Islet precursor cell (in vitro differentiated cells): ENCODE measurements around the gene DMRTA2.

Source experiments
- DNase-seq: peaks from one replicate; pipeline ENCODE4 v3.0.0-alpha.2; 2018

Gene DMRTA2

DNA sequence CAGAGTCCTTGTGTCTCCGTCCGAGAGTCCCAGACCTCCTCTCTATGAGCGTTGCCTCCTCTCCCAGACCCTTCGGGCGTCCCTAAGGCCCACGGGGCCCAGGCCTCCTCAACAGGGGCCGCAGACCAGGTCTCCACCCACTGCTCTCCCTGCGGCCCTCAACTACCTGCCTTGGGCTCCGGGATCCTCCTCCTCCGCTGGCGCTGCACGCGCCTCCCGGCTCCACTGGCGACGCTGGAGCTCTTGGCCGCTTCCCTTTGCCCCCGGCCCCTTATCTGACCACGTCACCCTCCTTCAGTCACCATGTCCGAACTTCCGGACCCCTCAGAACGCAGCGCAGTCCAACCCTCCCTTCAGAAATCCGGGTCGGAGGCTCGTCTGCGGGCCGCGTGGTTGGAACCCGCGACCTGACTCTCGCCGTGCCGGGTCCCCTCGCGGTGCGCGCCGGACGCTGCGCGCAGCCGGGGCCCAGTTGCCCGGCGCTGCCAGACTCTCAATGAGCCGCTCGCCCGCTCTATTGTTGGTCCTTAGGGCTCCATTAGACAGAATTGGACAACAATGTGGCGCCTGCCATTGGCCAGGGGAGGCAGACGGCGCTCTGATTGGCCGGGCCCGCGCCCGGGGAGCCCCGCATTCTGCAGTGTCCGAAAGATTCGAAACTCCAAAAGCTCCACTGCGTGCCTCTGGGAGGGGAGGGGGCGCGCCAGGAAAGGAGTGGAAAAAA is at the start of gene DMRTA2:
Gene DMRTA2 (minus strand): TSS at position 498 of the 724 bp plus-strand sequence. CDS start 1,907 bp downstream, outside the sequence.
- peak; percentile 86 for DNase-seq

DNA sequence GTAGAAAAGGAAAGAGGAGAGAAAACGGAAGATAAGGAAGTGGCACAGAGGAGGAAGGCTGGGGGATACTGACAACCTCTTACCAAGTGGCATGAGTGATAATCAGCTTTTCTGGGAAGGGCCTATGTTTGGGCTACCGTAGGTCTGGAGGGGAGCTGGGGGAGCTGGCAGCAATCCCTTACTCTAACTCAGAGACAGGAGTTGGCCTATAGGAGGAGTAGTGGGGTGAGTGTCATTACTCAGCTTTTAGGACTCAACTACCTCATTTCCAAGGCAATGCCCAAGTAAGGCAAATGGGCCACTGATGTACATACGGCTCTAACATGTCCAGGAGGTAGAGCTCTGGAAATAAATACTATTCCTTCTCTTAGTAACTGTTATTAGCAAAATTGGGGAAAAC is 48.7 kb upstream of the DMRTA2 start:
- DNase-seq: no peak

DNA sequence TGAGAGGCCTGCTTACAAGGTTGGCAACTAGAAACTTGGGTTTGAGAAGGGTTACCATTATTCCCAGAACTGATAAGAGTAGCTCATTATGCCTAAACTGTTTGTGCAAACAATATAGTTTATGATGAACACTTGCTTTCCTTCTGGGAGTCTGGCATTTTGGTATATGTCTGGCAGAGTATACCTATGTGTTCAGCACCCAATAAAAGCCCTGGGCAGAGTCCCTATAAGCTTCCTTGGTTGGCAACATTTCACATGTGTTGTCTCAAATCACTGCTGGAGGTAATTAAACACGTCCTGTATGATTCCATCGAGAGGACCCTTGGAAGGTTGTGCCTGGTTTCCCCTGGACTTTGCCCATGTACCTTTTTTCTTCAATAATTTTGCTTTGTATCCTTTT is 39.7 kb upstream of the DMRTA2 start:
- no peak for DNase-seq

DNA sequence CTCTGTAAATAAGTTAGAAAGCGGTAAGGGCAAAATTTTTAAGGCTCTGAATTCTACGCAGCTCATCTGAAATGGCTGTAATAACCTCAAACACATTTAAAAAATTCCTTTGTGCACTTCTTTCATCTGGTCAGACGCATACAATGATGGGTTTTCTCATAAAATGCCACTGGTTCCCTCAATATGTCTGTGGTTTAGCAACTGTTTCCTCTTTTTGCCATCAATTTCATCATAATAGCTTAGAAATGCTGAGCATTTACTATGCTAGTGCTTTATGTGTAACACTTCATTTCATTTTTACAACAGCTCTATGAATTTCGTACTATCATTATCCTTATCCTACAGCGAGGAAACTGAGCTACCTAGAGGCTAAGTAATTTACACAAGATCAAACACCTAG is 35.3 kb upstream of the DMRTA2 start:
- DNase-seq: no peak

DNA sequence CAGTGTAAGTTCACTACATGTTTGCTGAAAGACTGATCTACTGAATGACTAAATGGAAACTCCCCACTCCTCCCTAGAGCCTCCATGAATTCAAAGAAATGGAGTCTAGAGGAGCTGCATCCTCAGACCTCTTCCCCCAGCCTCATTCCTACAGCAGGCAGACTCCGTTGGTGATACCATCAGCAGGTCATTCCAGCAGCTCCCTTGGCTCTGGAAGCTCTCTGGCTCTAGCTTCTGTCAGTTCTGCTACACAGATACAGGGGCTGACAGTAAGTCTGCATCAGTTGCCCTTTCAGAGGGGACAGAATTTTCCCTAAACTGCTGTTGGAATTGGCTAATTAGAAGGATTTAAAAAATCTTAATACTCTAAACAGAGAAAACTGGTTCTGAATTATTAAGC is 31.7 kb upstream of the DMRTA2 start:
- no peak for DNase-seq

DNA sequence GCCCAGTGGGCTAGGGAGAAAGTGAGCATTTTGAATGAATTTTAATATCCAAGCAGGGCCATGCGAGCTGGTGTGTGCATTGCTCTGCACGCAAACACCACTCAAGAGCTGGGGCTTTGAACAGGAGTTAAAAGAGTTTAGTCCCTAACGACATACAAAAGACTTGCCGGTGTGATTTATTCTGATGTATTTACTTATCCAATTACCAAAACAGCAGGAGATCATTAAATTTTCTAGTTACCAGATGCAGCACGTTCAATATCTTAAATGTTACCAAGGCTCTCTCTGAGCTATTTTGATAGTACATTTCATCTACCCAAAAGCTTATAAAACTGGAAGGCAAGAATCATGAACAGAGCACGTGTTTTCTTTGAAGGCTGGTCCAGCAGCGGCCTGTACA is 30.0 kb upstream of the DMRTA2 start:
- no peak for DNase-seq

DNA sequence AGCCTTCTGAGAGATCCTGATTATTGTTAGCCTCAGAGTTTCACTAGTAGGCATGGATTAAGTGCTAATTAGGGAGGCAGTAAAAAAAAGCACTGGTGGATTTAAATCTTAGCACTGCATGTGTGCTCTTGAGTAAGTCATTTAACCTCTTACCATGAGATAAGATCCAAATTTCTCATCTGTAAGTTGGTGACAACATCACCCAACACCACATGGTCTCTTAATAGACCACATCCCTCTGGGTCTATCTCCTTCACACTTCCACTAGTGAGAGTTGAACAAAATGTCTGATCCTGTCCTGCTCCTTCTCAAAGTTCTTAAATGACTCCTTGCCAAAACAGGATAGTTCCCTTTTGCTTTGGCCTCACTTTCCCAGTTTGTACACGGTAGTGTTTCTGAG is 29.5 kb upstream of the DMRTA2 start:
- no peak for DNase-seq

DNA sequence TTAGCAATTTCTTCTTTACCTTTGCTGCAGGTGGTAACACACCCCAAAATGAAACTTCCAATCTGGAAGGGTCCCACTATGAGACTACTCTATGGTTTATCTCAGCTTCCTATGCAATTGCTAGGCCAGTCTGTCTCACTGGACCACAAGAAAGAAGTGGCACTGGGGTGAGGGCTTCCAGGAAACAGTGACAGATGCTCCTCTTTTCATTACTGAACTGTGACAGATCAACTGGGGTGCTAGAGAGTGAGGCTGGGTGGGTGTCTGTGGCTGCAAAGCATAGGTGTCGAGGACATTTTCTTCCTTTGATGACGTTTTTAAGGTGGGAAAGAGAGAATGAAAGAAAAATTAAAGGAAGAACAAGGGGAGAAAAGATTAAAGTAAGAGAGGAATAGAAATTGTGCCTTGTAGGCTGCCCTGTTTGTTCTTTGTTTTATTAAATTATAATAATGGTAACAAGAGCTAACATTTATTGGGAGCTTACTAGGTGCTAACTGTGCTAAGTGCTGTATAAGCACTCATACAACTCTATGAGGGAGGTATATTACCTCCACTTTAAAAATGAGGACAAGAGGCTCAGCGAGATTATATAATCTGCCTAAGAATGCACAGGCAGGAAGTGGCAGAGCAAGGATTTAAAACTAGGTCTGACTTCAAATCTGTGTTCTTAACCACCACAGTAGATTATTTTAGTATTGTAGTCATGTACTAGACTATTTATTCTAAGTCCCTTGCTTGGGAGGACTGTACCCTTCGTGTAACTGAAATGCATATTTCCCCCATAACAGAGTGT is 27.8 kb upstream of the DMRTA2 start:
- no peak for DNase-seq

DNA sequence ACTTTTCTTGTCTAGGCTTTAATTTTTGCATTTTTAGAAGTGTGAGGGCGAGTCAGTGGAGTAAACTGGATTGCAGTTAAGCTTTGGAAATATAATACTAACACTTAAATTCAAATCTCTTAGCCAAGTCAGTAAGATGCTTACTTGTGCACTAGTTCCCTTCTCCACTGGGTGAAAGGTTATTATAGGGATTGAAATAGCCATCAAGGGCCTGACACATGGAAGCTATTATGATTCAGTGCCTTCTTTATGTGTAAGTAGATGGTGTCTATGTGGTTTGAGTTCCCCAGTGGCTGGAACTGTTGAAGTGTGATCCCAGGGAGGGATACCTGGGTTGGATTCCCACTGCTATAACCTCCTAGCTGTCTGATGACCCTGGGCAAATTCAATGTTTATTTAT is 24.7 kb upstream of the DMRTA2 start:
- no peak for DNase-seq

DNA sequence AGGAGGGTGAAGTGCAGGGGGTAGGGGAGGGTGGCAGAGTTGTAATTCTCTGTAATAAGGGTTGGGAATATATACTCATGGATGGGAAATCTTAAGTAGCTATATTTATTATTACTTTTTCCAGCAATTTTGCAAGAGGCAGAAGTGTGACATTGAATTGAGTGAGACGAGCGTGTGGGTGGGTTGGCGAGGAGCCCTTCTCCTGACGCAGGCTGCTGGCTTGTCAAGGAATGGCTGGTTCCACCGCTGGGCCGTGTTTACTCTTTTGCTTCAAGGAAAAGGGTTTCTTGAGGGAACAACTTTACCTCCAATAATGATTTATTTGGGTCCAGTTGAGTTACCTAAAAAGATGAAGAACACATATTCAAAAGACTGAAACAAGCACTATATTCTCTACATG is 17.9 kb upstream of the DMRTA2 start:
- peak; percentile 8 for DNase-seq

DNA sequence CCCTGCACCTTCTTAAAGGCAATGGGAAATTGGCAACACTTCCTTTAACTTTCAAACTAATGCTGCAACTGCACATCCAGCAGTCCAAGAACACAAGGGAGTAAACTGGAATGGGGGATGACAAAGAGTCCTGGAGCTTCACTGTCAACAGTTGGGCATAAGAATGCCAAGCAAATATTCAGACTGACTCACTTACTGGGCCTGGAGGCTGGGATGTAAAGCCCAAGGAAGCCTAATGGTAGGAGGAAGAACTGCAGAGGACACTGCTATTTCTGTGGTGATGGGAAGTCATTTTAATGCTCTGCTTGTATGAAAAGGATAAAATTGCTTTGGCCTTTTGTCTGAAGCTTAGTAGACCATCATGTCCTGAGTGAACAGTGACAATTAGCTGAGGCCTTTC is 15.7 kb upstream of the DMRTA2 start:
- DNase-seq: peak; percentile 50

DNA sequence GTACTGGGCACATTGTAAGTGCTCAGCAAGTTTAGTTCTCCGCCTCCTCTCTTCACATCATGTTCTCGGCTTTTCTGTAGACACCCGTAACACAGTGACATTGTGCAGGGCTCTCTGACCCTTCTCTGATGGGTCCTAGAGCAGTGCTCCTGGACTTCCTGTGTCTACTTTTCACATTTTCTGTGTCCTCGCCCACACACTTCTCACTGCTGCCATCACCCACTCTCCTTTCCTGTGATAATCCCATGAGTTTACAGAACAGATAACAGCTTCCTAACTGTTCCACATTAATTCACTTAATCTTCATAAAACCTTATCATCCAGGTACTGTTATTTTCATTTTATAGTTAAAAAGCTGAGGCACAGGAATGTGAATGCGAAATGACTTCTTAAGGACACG is 13.2 kb upstream of the DMRTA2 start:
- peak; percentile 6 for DNase-seq

DNA sequence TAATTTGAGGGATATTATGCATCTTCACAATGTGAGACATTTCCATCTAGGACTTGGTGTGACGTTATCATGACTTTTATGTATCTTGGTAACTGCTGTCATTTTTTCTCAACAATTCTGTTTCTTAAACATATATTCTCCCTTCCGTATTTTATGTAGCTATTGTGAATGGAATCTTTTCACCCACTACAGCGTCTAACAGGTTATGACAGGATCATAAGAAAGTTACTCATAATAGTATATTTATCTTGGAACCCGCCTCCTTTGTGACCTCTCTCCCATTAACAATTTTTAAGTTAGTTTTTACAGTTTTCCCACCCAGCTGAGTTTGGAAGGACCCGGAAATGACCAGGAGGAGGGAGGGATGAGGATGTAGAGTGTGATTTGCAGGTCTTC is 6.8 kb upstream of the DMRTA2 start:
- no peak for DNase-seq

DNA sequence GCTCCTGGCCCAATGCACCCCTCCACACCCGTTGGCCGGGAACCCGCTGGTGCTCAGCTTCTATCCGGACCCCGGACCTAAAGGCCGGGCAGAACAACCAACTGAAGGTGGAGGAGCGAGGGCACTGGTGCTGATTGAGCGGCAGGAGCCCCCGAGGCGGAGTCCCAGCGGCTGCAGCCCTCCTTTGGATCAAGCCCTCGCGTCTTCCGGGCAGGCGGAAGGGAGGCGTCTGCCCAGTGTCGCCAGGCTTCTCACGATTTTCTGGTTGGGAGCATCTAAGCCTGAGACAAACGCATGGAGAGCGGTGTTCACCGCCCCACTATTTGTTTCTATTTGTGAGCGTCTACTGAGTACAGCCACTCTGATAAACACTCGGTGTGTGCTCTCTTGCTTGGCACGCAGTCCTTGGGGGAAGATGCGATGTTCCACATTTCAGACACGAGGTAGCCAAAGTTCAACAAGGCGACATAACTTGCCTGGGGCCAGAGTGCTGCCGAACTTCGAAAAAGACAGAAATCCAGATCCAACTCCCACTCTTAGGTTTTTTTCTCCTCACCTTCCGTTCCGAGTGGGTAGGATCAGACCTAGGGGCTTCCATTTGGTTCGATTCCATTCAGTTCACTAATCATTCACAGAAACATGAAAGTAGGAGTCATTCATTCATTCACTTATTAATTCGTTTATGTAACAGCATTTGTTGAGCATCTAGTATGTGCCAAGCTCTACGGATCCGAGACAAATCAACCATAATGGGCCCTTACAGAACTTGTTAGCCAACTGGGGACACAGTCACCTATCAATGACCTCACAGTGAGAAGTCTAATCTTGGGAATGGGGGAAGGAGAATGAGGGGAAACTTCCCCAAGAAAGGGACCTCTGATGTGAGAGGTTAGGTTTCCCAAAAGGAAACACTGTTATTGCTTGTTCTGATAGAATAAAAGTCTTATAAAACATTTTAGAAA is 4.9 kb upstream of the DMRTA2 start:
- no peak for DNase-seq

DNA sequence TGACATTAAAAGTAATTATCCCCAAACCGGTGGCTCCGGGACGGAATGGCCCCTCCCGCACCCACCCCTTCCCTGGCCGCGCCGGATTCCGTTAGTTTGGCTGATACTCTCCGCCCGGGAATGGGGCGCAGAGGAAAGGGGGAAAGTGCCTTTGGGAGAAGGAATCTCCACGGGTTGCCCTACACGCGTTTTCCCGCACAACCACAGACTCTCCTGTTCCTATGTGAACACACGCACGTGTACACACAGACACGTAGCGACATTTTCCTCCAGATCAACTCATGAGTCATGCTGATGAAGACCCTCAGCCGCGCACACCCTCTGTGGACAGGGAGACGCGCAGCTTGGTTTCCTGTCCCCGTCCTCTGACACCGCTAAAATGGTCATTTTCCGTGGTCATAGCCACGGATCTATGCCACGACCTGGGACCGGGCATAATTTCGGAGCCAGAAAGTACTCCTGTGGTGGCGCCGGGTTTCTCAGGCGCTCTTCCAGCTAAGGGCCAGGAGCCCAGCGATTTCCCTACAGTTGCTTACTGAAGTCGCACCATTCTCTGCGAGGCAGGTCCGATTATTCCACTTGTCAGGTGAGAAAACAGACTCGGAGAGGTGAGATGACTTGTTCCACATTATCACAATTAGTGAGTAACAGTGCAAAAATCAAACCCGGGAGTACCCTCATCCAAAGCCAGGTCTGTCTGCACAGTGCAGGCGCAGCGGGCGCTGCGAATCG is 4.0 kb upstream of the DMRTA2 start:
- no peak for DNase-seq

DNA sequence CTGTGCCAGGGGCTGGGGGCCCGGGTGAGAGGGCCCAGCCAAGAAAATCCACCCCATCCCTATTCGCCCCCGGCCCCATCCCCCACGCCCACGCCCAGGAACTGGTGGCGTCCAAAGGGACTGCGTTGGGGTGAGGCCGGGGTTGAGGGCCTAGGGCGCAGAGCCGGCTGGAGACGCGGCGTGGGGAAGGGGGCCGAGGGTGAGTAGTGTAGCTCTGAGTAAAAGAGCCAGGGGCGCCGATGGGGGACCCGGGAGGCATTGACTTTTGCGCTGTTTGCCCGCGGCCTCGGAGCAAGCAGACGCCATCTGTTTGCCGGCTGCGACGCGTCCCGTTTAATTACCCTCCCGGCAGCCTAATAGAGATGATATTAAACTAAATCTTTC is 3.5 kb upstream of the DMRTA2 start:
- DNase-seq: no peak

DNA sequence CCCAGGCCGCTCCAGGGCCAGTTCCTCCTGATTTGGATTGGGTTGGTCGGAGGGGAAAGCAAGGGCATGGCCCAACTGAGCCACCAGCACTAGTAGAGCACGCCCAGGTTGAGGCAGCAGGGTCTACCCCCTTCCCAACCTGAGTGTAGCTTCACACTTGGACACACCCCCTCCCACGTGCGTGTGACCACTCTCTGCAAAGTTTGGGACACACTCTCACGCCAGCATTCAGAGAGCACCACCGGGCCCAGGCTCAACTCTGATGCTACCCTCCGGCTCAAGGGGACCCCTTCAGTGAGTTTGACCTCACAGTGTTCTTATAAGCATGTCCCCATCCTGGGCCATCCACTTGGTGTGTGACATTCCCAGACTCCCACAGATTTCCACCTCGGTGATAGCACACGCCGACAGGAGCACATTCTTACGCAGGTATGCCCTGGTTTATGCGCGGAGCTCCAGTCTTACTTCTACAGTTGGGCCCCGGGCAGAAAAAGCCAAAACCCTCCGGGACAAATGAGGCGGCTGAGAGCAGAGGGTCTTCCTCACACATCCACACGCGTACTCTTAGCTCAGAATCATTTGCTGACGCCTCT is 3.0 kb upstream of the DMRTA2 start:
- DNase-seq: no peak

DNA sequence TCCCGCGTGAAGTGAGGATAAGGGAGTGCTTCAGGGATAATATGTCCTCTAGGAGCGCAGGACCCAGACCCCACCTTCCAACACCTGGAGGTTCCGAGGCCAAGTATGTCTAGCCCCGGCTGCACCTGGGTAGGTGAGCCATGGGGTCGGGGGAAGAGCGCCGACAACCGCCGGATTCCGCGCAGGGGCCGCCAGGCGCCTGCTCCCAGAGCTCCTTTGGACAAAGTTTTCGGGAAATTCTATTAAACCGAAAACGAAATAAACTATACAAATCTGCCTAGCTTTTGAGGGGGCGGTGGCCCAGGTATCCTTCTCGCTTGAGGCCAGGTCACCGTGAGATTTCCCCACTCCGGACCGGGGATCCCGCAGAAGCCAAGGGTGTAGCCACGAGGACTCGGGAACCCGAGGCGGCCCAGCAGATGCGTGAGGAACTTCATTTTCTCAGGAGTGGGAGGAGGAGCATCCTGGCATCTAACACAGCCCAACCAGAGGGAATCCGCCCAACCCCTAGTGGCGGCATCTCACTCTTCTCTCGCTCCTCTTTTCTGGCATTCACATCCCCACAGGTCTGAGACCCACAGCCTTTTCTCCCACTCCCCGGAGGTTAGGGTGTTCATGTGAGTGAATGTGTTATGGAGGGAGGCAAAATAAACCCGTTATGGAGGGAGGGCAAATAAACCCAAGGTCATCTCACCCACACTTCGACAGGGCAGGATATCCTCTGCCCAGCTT is 2.3 kb upstream of the DMRTA2 start:
- DNase-seq: peak; percentile 69

DNA sequence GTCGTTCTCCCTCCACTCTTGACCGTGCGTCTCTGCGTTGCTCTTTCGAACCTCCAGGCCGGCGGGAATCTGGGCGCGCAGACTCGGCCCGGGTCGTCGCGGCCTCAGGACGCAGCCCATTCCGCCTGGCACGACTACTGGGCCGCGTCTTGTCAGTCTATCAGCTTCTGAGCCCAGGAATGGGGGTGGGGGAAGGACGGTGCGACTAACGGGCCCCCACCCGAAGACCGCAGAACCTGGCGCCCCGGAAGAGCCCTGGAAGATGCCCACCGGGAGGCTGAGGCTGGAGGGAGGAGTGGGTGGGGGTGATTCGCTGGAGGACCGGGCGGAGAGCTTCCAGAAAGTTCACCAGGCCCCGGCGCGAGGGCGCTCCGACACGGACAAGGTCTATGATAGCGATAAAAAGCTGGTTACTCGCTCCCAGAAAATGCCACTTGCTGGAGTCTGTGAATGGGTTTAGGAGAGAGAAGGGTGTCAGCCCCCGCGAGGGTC is 1.7 kb upstream of the DMRTA2 start:
- no peak for DNase-seq

DNA sequence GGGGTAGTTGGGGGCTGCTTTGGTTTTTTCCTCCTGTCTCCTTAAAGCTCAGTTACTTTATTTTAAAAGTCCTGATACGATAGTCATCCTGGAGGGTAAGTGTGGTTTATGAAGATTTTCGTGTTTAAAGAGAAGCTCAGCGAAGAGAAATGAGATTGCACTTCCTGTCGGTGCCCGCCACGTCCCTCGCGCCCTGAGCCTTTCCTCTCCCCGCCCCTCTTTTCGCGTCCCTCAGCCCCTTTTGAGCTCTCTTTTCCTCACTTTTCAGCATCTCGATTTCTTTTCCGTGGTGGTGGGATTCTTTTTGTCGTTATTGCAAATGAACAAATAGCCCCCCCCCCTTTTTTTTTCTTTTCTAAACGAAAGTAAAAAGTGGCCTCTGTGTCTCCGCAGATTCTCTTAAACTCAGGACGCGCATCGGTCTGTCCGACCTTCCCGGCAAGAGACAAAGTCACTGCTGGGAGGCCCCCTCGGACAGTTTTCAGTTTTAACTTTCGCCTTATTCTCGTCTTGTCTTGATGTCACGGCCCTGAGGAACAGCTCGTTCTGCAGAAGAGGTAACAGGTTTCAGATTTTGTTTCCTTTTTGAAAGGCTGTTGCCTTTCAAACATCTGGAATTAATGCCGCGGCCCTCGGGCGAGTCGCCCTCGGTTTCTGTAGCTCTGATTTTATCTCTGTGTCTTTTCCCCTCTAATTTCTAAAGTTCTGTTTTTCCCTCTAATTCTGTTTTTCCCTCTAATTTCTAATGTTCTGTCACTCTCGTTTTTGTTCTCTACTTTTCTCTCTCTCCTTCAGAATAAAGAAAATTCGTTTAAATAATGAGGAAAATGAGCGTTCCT is 1.0 kb upstream of the DMRTA2 start:
- DNase-seq: no peak

DNA sequence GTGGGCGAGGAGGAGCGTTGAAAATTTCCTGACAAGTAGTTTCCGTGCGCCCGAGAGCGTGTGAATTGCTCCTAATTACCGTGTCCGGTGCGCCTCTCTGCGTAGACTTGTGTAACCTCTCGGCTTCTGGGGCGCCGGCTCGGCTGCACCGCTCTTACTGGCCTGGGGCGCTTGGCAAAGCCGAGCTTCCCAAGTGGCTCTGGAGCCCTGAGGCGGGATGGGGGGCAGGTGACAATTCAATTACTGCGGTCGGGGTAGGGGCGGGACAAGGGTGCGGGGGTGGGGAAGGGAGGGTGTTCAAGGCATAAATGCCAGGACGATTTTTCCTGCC is 392 bp upstream of the DMRTA2 start:
- no peak for DNase-seq
